Medulla oblongata (tissue), 1 donor: ENCODE data around the gene RILPL2.
"Not testable (repeated sequence)": the region's sequence is repeated elsewhere in the genome, so short reads cannot be mapped to it uniquely, and the experiment has no call there.

Source experiments
- DNase-seq: peaks from one replicate; pipeline ENCODE4 v3.0.0-alpha.2; 2015; ENCODE audit errors: extremely low spot score

The RILPL2 gene

GRCh38 chr12:123404581-123404980 is 31.9 kb downstream of the RILPL2 start:
- no peak for DNase-seq

- DNase-seq = no peak
These were observed 34.5 kb downstream of the RILPL2 start for GRCh38 chr12:123401753-123402683.

GRCh38 chr12:123399255-123399617 is 37.2 kb downstream of the RILPL2 start:
- DNase-seq = peak; percentile 45

GRCh38 chr12:123398550-123399254 is 37.8 kb downstream of the RILPL2 start:
- peak; percentile 57 for DNase-seq

- no peak for DNase-seq
These were observed 38.3 kb downstream of the RILPL2 start for GRCh38 chr12:123398177-123398549.

GRCh38 chr12:123397400-123397799 is 39.1 kb downstream of the RILPL2 start:
- DNase-seq = no peak

- DNase-seq = no peak
These were observed 39.5 kb downstream of the RILPL2 start for GRCh38 chr12:123396954-123397353.

GRCh38 chr12:123396543-123396942 is 39.9 kb downstream of the RILPL2 start:
- no peak for DNase-seq

GRCh38 chr12:123395236-123395635 is 41.2 kb downstream of the RILPL2 start:
- peak; percentile 30 for DNase-seq

GRCh38 chr12:123393747-123394146 is 42.7 kb downstream of the RILPL2 start:
- DNase-seq = no peak

GRCh38 chr12:123391546-123392343 is 44.7 kb downstream of the RILPL2 start:
- DNase-seq = peak; percentile 44

- peak; percentile 39 for DNase-seq
These were observed 45.7 kb downstream of the RILPL2 start for GRCh38 chr12:123390498-123391426.

- DNase-seq = no peak
These were observed 46.7 kb downstream of the RILPL2 start for GRCh38 chr12:123389560-123390351.

GRCh38 chr12:123388951-123389559 is 47.4 kb downstream of the RILPL2 start:
- DNase-seq = no peak

GRCh38 chr12:123388177-123388950 is 48.1 kb downstream of the RILPL2 start:
- peak; percentile 84 for DNase-seq

- no peak for DNase-seq
These were observed 48.8 kb downstream of the RILPL2 start for GRCh38 chr12:123387508-123388176.

GRCh38 chr12:123385536-123385935 is 50.9 kb downstream of the RILPL2 start:
- not testable (repeated sequence) for DNase-seq

GRCh38 chr12:123384994-123385376 is 51.5 kb downstream of the RILPL2 start:
- no peak for DNase-seq
